ENCODE measurements around the gene PRDM16.

The PRDM16 gene

GRCh38 chr1:3313576-3313950 lies 244.6 kb downstream of the PRDM16 start:
- ChIA-PET CTCF (interaction anchor here (0.7 to 1.0 kb wide), 2 partner anchors 516 to 528 kb away, joined by 3 read pairs; no protein-coding TSS in a partner anchor), POLR2A (no interaction called here)
- H3K4me3 ChIP-seq (ENCODE audit: low read depth, low read length): no peak overlapping the region
- TF ChIP-seq ZNF335 (tag by site-specific recombination; conservative IDR thresholded peaks at IDR 0.05) (no peak), ZNF514 (tag by site-specific recombination; IDR thresholded peaks at IDR 0.05) (no peak), ZNF621 (tag by site-specific recombination; IDR thresholded peaks at IDR 0.05) (no peak), SETDB1 (IDR thresholded peaks at IDR 0.05; ENCODE audit: insufficient read length, low read length) (no peak), ZSCAN5A (tag by site-specific recombination; IDR thresholded peaks at IDR 0.05) (no peak), ZNF214 (tag by site-specific recombination; IDR thresholded peaks at IDR 0.05; ENCODE audit: borderline replicate concordance) (no peak), SALL2 (tag by site-specific recombination; IDR thresholded peaks at IDR 0.05; ENCODE audit: borderline replicate concordance) (no peak), KLF7 (tag by site-specific recombination; IDR thresholded peaks at IDR 0.05; ENCODE audit: borderline replicate concordance) (no peak), KLF10 (tag by site-specific recombination; IDR thresholded peaks at IDR 0.05) (no peak), ZNF223 (tag by site-specific recombination; IDR thresholded peaks at IDR 0.05) (no peak), ZNF707 (tag by site-specific recombination; IDR thresholded peaks at IDR 0.05) (no peak), MYNN (tag by site-specific recombination; IDR thresholded peaks at IDR 0.05; ENCODE audit: borderline replicate concordance) (no peak), ZNF140 (tag by site-specific recombination; IDR thresholded peaks at IDR 0.05) (no peak), IKZF3 (tag by site-specific recombination; IDR thresholded peaks at IDR 0.05) (no peak)
- TF ChIP-seq, protein P1, sequence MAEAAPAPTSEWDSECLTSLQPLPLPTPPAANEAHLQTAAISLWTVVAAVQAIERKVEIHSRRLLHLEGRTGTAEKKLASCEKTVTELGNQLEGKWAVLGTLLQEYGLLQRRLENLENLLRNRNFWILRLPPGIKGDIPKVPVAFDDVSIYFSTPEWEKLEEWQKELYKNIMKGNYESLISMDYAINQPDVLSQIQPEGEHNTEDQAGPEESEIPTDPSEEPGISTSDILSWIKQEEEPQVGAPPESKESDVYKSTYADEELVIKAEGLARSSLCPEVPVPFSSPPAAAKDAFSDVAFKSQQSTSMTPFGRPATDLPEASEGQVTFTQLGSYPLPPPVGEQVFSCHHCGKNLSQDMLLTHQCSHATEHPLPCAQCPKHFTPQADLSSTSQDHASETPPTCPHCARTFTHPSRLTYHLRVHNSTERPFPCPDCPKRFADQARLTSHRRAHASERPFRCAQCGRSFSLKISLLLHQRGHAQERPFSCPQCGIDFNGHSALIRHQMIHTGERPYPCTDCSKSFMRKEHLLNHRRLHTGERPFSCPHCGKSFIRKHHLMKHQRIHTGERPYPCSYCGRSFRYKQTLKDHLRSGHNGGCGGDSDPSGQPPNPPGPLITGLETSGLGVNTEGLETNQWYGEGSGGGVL (tag by site-specific recombination; IDR thresholded peaks at IDR 0.05): no peak
- TF ChIP-seq, protein P2, sequence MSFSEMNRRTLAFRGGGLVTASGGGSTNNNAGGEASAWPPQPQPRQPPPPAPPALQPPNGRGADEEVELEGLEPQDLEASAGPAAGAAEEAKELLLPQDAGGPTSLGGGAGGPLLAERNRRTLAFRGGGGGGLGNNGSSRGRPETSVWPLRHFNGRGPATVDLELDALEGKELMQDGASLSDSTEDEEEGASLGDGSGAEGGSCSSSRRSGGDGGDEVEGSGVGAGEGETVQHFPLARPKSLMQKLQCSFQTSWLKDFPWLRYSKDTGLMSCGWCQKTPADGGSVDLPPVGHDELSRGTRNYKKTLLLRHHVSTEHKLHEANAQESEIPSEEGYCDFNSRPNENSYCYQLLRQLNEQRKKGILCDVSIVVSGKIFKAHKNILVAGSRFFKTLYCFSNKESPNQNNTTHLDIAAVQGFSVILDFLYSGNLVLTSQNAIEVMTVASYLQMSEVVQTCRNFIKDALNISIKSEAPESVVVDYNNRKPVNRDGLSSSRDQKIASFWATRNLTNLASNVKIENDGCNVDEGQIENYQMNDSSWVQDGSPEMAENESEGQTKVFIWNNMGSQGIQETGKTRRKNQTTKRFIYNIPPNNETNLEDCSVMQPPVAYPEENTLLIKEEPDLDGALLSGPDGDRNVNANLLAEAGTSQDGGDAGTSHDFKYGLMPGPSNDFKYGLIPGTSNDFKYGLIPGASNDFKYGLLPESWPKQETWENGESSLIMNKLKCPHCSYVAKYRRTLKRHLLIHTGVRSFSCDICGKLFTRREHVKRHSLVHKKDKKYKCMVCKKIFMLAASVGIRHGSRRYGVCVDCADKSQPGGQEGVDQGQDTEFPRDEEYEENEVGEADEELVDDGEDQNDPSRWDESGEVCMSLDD (tag by site-specific recombination; IDR thresholded peaks at IDR 0.05): no peak
- H3K9me3 ChIP-seq (ENCODE audit: control insufficient read depth, insufficient read depth, low read depth, low read length): no peaks in the 10 kb centered on the region
- H3K27ac ChIP-seq (ENCODE audit: extremely low read depth, low read depth, low read length): peak overlapping the region; percentile 20; the same call in 1 of the 2 replicates
- no peaks in the 10 kb centered on the region for H3K36me3 ChIP-seq (ENCODE audit: control insufficient read depth in 2 of 2, insufficient read depth in 1 of 2, low read length in 2 of 2)
- no peaks in the 10 kb centered on the region; the same call in 1 of the 2 replicates for H3K4me1 ChIP-seq (ENCODE audit: control insufficient read depth, insufficient read depth, low read length)

DNA sequence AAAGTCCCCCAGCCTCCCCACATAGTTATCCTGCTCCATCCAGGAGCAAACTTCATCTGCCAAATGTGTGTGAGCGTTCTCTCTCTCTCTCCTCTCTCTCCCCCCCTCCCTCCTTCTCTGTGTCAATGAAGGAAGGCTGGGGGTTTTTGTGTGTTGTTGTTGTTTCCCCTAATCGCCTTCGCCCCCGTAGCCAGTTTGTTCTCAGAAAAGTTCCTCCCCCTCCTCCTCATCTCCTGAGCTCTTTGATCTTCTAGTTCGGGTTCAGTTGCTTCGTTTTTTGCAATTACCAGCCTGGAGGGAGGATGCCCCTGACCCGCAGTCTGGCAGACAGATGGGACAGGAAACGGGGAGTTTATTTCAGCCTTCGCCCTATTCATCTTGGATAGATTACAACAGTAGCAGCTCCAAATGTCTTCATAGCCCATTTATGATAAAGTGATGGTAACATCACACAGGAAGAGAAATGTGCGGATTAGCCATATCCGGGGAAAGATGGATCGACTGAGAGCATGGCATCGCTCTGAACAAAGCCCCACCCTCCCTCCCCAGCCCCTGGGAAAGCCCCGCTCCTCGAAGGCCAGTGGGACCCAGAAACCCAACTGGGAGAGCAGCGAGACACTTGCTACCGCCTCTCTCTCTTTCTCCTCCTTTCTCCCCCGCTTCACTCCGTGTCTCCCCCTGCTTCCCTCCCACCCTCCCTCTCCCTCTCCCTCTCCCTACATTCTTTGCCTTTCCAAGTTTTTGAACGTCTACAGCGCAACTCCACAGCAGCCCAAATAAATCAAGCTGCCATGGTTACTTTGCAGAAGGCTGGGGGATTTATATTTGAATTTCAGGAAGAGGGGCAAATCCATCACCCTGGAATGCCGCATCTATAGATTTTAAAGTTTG lies 245.7 kb downstream of the PRDM16 start:
- TF ChIP-seq ZNF391 (tag by site-specific recombination; IDR thresholded peaks at IDR 0.05; ENCODE audit: borderline replicate concordance, low read depth) (no peak), ZFHX2 (tag by site-specific recombination; conservative IDR thresholded peaks at IDR 0.05) (0 out of 2 replicates have a peak, but pooled peaks have one; percentile 29)
- Histone ChIP-seq H3K36me3 (ENCODE audit: control insufficient read depth in 2 of 2, insufficient read depth in 1 of 2, low read length in 2 of 2) (no peaks in the 10 kb centered on the region), H3K4me1 (ENCODE audit: control insufficient read depth, insufficient read depth, low read length) (no peaks in the 10 kb centered on the region; the same call in 1 of the 2 replicates), H3K4me3 (ENCODE audit: low read depth, low read length) (no peak overlapping the region), H3K27ac (ENCODE audit: extremely low read depth, low read depth, low read length) (no peak overlapping the region), H3K9me3 (ENCODE audit: control insufficient read depth, insufficient read depth, low read depth, low read length) (no peaks in the 10 kb centered on the region)
- ChIA-PET POLR2A (no interaction called here), CTCF (interaction anchor here (0.6 to 2.1 kb wide), 3 partner anchors 110 to 302 kb away, joined by 3 to 6 read pairs (median 3); no protein-coding TSS in a partner anchor)
